NCI-H524 treated with DMSO at 0.1 percent for 48 hours (cell line): ENCODE data around the gene MMP25.

Experiments
- DNase-seq: peaks from one replicate; lab custom pipeline; 2025; lab: John Stamatoyannopoulos, UW

Gene MMP25

DNA sequence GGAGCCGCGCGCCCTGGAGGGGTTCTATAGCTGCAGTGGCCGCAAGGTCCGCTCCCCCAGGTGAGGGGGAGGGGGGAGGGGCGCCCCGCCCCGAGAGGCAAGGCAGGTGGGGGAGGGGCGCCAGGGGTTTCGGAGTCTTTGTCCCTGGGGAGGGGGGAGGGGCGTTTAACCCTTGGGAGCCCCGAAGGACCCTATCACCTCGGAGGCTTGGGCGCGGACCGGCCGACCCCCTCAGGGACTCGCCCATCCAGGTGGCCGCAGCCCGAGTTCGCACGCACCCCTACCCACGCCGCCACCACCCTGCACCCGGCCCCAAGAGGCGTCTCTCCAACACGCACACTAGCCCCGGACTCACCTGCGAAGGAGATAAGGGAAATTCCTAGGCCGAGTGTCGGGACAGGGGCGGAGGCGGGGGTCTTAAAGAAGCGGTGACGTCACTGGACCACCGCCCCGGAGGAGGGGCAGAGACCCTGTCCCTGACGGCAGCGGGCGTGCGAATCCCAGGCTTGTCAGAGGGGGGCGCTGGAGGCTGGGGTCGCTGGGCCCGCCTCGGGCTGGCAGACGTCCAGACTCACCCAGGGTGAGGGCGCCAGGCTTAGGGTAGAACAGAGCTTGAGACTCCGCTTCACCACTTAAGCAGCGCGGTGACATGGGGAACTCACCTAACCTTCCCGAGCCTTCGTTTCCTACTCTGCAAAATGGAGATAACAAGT is 28.4 kb upstream of the MMP25 start, which contains the start of gene CLDN6:
Gene CLDN6, minus strand, starts transcription at position 390 of the 713 bp plus-strand sequence. CDS start 2,162 bp downstream, outside the sequence.
- DNase-seq: no peak

GRCh38 chr16:3019594-3020246 is 26.6 kb upstream of the MMP25 start:
- DNase-seq: no peak

DNA sequence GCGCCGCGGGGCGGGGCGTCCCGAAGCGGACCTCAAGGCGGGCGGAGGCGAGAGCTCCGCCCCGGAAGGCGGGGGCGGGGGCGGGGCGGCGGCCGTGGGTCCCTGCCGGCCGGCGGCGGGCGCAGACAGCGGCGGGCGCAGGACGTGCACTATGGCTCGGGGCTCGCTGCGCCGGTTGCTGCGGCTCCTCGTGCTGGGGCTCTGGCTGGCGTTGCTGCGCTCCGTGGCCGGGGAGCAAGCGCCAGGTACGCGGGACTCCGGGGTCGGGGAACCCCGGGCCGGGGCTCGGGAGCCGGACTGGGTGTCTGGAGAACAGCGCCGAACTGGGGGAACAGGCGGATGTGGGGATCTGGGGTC is 26.1 kb upstream of the MMP25 start, which contains the start of gene TNFRSF12A:
Gene TNFRSF12A, plus strand, starts transcription at position 122 of the 357 bp plus-strand sequence. Its CDS starts 30 bp downstream, at position 152.
- no peak for DNase-seq

DNA sequence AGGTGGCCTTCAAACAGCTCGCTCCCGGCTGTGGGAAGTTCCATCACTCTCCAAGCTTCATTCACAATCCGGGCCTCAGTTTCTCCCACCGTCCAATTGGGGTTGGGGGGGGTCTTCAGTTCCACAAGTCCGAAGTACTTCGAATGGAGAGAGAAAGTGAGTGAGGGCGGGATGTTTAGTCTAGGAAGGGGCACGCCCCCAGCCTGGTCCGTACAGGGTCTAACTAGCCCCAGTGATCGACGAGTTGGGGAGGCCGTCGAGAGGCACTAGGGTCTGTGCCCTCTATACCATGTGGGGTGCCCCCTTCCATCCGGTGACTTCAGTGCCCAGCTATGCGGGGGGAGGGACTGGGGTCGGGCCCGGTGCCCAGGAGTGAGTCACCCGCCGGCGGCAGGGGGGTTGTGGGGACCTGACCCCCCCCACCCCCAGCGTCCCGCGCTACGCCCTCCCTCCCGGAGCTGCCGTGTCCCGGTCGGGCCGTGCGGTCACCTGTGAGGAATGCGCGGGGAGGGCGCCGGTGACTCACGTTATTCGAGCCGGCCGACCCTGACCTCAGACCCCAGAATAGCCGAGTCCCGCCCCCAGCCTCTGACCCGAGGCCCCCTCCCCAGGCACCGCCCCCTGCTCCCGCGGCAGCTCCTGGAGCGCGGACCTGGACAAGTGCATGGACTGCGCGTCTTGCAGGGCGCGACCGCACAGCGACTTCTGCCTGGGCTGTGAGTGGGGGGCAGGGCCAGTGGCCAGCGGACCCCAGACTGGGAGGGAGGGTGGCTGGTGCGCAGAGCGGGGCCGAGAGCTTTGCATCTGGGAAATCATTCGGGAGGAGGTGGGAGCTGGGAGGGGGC is 25.5 kb upstream of the MMP25 start:
- no peak for DNase-seq

GRCh38 chr16:3021449-3022207 is 24.7 kb upstream of the MMP25 start:
- no peak for DNase-seq

- DNase-seq: no peak
Observed at GRCh38 chr16:3022208-3022683, 24.1 kb upstream of the MMP25 start.

- no peak for DNase-seq
Observed at GRCh38 chr16:3022684-3023414, 23.5 kb upstream of the MMP25 start.

DNA sequence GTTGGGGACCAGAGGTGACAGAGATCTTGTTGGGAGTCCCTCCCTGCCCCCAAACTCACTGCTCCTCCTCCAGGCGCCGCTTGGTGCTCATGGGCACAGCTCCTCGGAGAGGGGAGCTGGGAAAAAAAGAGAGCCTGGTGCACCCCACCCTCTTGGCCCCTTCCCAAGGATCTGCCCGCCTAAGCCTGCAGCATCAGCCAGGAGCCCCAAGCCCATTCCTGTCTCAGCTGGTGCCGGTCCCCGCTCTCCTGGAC is 23.0 kb upstream of the MMP25 start:
- DNase-seq: no peak

DNA sequence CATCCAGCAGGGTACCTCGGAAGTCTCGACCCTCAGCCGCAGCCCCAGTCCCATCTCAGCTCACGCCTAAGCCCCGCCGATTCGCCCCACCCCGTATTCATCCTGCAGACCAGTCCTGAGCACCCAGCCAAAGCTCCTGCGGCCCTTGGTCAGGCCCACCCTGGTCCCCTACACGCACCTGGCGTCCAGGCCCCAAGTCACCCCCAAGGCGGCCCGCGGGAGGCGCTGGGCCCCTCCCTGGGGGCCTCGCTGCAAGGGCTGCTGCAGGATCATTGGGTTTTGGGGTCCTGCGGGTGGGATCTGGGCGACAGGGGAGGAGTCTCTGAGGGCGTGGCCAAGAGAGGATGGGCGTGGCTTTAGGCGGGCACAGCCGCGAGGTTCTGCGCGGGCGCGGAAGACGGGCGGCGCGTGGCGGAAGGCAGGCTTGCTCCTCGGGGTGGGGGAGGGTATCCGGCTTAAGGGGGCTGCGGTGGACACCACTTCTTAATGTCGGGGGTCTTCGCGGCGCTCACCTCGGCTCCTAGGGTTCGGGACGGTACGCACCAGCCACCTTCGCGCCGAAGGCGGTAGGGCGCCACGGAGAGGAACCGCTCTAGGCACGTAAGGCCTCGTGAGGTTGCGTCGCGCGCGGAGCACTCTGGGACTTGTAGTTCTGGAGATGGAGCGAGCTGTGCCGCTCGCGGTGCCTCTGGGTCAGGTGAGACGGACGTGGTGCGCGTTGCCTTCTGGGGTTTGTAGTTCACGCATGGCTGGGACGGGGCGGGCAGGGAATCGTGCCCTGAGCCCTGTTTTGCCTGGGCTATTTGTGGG is 22.5 kb upstream of the MMP25 start, which contains the start of the genes HCFC1R1 and THOC6:
Gene HCFC1R1, minus strand, starts transcription at position 274 of the 810 bp plus-strand sequence. Its CDS starts 1 bp downstream, at position 273.
Gene THOC6, plus strand, starts transcription at position 367 of the 810 bp plus-strand sequence. Its CDS starts 292 bp downstream, at position 659.
- peak; percentile 82 for DNase-seq

DNA sequence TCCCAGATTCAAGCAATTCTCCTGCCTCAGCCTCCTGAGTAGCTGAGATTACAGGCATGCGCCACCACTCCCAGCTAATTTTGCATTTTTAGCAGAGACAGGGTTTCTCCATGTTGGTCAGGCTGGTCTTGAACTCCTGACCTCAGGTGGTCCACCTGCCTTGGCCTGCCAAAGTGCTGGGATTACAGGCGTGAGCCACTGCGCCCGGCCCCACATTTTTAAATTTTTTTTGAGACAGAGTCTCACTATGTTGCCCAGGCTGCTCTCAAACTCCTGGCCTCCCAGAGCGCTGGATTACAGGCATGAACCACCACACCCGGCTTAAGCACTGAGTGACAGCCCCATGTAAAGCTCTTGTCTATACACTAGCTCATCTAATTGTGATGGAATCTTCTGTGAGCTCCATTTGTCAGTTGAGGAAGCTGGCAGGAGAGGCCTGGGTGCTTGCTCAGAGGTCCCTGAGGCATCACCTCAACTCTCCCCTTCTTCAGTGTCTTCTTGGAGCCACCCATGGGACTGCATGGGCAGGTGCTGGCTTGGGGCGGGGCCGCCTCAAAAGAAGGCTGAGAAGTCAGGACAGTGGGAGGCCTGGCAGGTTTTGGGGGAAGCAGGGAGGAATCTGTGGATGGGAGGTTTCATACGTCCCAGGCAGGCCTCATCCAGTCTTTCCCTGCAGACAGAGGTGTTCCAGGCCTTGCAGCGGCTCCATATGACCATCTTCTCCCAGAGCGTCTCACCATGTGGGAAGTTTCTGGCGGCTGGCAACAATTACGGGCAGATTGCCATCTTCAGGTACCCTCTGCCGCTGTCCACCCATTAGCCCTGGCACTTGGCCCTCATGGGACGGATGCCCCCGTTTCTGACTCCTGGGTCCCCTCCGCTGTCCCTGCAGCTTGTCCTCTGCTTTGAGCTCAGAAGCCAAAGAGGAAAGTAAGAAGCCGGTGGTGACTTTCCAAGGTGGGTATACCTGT is 21.0 kb upstream of the MMP25 start:
- DNase-seq: no peak

- no peak for DNase-seq
Observed at GRCh38 chr16:3026003-3026378, 20.4 kb upstream of the MMP25 start.

DNA sequence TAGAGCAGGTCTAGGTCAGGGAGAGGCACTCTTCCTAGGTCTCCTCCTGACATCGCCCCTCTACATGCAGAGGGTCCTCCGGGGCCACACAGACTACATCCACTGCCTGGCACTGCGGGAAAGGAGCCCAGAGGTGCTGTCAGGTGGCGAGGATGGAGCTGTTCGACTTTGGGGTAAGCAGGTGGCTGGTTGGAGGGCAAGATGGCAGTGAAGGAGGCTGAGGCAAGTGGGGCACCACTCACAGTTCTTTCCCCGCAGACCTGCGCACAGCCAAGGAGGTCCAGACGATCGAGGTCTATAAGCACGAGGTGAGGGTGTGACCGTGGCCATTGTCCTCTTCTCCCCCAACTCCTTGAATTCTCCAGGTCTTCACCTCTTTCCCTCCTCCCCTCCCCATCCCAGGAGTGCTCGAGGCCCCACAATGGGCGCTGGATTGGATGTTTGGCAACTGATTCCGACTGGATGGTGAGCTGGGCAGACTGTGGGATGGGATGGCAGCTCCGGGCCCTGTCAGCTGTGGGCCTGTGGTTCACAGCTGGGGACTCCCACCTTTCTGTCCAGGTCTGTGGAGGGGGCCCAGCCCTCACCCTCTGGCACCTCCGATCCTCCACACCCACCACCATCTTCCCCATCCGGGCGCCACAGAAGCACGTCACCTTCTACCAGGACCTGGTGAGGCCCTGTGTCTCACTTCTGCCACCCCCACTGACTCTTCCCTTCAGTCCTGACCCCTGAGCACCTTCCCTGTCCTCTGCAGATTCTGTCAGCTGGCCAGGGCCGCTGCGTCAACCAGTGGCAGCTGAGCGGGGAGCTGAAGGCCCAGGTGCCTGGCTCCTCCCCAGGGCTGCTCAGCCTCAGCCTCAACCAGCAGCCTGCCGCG is 19.5 kb upstream of the MMP25 start:
- no peak for DNase-seq

DNA sequence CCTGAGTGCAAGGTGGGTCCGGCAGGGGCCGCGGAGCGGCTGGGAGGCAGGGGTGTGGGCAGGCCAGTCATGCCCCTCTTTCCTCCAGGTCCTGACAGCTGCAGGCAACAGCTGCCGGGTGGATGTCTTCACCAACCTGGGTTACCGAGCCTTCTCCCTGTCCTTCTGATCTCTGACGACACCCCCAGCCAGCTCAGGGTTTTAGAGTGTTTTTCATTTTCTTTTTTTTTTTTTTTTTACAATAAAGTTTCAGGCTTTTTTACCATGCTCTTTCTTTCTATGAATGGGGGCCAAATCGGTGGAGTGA is 18.9 kb upstream of the MMP25 start:
- DNase-seq: no peak

DNA sequence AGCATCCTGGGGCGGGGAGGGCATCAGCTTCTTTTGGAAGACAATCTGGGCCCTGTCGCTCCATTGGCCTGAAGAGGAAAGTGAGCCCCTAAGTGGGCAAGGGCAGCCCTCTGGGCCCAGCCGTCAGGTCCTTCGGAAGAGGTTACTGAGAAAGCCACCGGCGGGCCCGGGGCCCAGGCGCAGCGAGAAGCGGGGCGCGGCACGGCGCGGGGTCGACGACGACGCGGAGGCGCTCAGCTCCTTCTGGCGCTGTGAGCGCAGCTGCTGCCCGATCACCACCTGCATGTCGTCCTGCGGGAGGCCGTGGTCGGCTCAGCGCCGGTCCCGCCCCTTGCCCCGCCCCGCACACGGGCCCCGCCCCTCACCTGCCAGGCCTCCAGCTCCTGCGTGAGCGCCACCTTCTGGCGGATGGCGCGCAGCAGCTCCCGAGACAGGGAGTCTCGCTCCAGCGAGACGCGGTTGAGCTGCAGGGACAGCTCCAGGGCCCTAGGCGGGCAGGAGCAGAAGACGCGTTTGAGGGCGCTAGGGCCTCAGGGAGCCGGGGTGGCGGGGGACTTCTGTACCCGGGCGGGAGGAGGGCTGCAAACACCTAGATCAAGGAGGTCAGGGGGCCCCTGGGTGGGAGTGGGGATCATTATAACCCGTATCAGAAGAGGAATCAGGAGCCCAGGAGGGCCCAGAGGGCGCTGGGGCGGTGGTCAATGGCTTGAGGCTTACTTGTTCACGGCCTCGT is 18.2 kb upstream of the MMP25 start:
- DNase-seq: no peak

GRCh38 chr16:3028716-3029319 is 17.5 kb upstream of the MMP25 start:
- no peak for DNase-seq

DNA sequence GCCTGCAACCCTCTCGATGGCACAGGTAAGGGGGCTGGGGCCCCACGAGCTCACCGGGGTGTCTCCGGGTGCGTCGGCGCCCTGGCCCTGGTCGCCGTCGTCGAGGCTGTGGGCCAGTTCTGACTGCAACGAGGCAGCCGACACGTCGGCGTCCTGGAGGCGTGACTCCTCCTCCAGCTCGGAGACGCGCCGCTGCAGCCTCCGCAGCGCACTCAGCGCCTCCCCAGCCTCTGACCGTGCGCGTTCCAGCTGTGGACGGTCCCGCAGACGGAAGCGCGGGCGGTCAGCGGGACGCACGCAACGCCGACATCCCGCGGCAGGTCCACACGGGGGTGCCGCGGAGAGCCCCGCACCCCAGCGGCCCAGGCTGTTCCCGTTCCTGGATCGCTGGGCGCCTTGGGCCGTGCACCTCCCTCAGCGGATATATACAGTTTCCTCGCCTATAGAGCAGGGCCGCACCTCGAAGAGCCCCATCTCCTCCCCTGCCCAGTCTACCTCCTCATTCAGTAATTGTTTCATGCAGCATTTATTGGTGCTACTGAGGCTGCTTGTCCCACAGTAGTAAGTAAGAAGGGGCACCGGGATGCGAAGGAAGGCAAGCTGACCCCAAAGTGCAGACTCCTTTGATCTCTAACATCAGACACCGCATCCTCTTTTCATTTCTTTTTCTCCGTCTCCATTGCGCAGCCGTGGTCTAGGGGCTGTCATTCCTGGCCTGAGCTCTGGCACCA is 16.7 kb upstream of the MMP25 start:
- no peak for DNase-seq
